Hematopoietic multipotent progenitor cell treated with erythropoietin and hydrocortisone succinate and interleukin-3 and kit ligand, for 6 days (in vitro differentiated cells): ENCODE results near the gene SSTR5.

Experiments used
- DNase-seq: peaks from one replicate; pipeline ENCODE4 v3.0.0-alpha.2; 2015

SSTR5 gene

DNA sequence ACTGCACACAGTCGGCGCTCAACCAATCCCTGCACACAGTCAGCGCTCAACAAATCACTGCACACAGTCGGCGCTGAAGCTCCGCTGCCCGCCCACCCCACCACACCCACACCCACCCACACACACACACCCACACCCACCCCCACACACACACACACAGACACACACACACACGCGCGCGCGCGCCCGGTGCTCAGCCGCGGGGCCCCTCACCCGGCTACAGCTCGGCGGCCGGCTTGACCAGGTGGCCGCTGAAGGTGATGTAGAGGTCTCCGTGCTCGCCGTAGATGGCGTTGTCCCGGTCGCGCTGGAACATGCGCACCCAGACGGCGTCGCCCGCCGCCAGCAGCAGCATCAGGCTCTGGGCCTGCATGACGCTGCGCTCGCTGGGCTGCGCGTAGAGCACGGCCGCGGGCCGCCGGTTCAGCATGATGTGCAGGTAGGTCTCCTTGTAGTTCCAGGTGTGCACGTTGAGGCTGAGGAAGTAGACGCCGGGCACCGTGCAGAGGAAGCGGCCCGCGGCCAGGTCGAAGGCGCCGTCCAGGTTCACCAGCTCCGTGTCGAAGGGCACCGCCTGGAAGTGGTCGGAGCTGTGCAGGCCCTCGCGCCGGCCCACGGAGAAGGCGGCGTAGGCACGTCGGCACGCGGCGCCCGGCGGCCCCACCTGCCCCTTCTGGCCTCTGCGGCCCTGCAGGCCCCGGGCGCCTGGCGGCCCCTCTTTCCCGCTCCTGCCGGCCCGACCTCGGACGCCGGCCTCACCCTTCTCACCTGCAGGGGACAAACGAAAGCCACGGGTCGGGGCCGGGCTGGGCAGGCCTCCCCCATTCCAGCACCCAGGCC lies 21.0 kb downstream of the SSTR5 start:
- DNase-seq: peak; percentile 20

DNA sequence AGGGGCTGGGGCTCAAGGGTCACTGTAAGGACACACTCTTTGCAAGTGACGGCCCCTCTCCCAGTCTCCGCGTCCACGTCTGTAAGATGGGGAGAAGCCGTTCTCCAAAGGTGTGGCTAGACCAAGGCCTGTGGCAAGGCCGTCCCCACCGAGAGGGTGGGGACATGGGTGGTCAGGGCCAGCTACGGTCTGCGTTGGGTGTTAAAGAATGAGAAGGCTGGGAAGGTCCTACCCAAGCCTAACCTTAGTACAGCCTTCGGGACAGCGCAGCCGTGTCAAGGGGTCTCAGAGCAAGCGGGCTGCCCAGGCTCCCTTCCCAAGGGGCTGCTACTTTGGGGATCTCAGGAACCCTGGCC lies 21.6 kb downstream of the SSTR5 start:
- no peak for DNase-seq

GRCh38 chr16:1094601-1095449 lies 22.3 kb downstream of the SSTR5 start:
- no peak for DNase-seq

DNA sequence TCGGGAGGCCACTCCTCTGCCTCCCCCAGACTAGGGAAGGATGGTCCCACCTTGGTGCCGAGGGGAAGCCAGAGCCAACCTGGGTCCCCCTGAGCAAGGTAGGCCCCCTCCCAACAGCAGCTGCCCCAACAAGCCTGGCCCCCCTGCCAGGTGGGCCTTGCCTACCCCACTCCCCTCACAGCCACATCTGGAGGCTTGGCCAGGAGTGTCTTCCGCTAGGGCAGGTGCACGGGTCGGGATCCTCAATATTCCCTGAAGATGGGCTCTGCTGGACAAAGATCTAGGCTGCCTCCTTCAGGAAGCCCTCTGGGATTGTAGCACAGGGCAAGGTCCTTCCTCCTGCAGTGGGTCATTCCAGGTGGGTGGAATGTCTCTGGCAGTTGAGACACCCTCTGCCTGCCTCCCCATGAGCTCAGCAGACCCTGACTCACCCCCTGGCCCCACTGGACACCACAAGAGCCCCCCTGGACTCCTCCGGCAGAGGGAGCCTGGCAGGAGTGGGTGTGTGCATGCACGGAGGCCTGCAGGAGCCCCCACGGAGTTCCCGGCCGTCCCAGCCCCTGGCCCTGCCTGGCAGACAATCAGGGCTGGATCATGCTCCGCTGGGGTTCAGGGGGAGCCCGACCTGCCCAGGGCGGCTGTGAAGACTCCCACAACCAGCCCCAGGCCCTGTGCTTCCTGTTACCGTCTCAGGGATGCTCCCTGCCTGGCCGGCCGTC lies 23.1 kb downstream of the SSTR5 start:
- DNase-seq: no peak

- DNase-seq: no peak
These were observed 23.9 kb downstream of the SSTR5 start, which contains the start of gene C1QTNF8 for GRCh38 chr16:1096169-1097082. C1QTNF8 (minus strand) TSS chr16:1096244; CDS start chr16:1094922, 1,322 bp downstream.

DNA sequence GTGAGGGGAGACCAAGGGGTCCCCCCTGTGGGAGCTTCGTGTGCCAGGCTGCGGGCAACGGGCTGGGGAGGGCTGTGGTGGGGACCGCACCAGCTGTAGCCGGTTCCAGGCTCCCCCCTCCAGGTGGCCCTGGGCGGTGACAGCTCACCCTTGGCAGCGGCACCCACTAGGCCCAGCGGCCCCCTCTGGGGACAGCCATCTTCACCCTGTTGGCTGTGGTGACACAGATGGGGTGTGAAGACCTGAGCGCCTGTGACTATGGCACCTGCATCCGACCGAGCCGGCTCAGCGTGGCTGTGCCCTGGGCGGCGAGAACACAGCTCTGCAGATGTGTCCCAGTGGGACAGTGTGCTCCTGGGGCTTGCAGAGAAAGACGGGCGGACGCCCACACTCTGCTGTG lies 24.6 kb downstream of the SSTR5 start:
- DNase-seq: no peak

GRCh38 chr16:1097800-1098199 lies 25.3 kb downstream of the SSTR5 start:
- DNase-seq: no peak

GRCh38 chr16:1098266-1098991 lies 25.9 kb downstream of the SSTR5 start:
- DNase-seq: no peak

GRCh38 chr16:1099189-1100083 lies 26.9 kb downstream of the SSTR5 start:
- DNase-seq: no peak

GRCh38 chr16:1100084-1100800 lies 27.7 kb downstream of the SSTR5 start:
- DNase-seq: no peak

- DNase-seq: no peak
These were observed 28.6 kb downstream of the SSTR5 start for GRCh38 chr16:1101133-1101532.

DNA sequence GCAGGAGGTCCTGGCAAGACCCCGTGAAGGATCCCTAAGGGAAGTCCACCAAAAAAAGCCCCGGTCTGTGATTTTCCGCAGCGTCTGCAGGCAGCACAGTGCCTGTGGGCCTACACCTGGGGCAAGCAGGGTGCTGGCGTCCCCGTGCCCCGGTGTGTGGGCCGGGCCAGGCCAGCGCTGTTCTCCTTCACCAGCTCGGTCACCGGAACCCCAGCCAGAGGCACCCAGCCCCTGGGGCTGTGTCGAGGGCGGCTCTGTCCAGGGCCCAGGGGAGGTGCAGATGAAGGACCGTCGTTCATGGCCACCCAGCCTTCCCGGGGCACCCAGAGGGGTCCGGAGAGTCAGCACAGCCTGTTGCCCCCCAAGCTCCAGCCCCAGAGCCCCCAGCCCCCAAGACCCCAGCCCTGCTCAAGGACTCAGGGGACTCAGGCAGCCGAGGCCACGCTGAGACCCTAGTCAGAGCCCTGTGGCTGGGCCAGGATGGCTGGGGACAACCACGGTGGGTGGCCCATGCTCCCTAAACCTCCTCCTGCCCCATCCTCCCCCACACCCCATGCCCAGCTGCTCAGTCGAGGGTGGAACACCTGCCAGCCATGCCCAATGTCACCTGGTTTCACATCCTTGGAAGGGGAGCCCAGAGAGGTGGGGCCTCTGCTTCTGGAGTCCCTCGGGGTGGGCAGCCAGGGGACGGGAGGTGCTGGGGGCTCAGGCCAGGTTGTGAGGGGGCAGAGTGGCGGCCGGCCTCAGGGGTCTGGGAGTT lies 29.2 kb downstream of the SSTR5 start:
- no peak for DNase-seq

DNA sequence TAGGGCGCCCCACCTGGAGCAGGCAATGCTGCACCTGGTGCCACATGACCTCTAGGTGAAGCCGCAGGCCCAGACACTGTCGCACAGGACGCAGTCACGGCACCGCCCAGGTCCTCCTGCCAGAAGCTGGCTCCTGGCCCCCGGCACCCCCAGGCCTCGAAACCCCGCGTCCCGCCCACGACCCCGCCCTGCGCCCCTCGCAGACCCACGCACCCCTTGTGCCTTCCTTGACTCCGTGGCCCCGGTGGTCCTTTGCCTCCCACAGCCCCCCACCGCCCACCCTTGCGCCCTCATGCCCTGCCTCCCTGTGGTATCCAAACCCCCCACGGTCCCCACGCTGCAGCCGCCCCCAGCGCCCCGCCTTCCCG lies 29.8 kb downstream of the SSTR5 start:
- DNase-seq: no peak

DNA sequence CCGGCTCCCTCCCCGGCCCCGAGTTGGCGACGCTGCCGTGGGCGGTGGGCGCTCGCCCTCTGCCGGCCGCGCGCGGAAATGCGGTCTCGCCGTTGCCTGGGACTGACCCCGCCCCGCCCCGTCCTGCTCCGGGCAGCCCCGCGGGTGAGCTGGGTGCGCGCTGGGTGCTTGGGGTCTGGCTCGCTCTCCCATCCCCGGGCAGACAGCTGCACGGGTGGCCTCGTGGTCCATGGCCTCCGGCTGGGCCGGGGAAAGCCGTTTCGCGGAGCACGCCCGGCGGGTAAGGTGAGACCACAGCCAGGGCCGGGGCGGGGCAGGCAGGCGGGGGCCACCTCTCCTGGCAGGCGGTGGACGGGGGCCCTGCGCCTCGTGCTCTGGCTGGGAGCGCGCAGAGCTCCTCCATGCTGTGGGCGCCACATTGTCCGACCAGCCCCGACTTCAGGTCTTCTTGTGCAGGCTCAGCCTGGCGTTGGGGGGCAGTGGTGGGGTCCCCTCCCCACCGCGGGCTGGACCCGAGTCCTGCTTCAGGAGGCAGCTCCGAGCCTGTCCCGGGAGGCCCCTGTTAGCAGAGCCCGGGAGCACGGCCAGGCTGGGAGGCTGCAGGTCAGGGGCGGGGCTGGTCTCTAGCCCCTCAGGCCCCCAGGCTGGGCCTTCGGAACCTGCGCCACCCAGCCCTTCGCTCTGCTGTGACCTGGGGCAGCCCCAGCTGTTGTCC lies 30.5 kb downstream of the SSTR5 start:
- peak; percentile 62 for DNase-seq

GRCh38 chr16:1103636-1103980 lies 31.1 kb downstream of the SSTR5 start:
- no peak for DNase-seq

GRCh38 chr16:1105888-1106620 lies 33.5 kb downstream of the SSTR5 start:
- peak; percentile 77 for DNase-seq

DNA sequence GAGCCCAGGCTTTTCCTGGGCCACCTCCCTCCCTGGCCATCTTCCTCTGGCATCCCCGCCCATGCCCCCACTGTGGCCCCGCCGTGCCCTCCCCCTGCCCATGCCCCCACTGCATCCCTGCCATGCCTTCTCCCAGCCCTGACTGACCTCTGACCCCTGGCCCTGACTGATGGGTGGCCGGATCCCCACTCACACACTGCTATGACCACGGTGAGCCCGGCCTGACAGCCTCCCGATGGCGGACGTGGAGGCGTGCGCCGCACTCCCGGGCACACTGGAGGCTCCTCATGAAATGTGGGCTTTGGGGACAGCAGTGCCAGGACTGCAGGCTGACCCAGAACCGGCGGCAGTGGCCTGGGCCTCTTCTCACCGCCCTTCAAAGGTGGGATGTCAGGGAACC lies 34.1 kb downstream of the SSTR5 start:
- no peak for DNase-seq

GRCh38 chr16:1107141-1107540 lies 34.6 kb downstream of the SSTR5 start:
- DNase-seq: no peak
